Muscle of arm (tissue), 12 donors: Measurements from ENCODE around the gene RAI14. TPM values are rescaled to one million over a fixed set of nuclear protein-coding genes. Genes with fewer than 3 reads are reported as not detected.

ENCODE experiments used
- DNase-seq: peaks from one replicate; pipeline ENCODE4 v3.0.0-alpha.2; 2013
- polyA plus RNA-seq, 12 donors: library from polyadenylated mRNA; unstranded; fragments of 120-200 nt; gene quantifications; one replicate each; pipeline ENCODE4 v1.2.1, GENCODE V29; 2013; ENCODE audit not compliant: insufficient read length in 12 of 12

RAI14 gene
- polyA plus RNA-seq, 12 donors = 12.9 to 63.0 (median 27.0) TPM; not detected in 1

DNA sequence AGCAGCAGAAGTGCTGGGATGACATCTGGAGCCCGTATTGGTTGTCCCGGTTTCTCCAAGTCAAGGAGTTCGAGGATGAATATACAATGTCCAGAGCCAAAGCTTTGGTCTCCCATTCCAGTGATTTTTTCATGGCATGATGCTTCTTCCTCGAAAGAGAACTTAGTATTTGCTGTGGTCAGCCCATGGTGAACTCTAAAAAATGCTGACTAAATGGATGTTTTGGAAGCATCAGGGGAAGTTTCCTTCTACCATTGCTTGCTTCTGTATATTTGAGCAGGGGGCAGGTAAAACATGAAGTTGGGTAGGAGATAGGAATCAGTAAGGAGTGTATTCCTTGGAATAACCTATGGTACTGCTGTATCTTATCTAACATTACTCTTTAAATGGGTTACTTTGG, 191.4 kb downstream of the RAI14 start:
- no peak for DNase-seq

DNA sequence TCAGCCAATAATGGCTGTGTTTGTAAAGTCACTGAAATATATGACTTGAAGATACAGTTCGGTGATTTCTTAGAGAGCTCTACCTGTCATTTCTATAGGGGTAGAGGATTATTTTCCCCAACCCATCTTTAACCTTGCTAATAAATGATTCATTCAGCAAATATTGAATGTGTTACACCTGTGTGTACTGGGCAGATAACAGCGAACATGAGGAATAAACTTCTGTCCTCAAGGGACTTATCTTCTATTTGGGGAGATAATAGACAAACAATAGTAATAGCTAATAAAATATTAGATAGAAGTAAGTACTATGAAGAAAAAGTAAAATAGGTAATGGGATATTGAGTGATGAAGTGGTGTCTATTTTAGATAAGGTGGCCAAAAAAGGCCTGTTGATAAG, 192.1 kb downstream of the RAI14 start:
- DNase-seq = no peak

DNA sequence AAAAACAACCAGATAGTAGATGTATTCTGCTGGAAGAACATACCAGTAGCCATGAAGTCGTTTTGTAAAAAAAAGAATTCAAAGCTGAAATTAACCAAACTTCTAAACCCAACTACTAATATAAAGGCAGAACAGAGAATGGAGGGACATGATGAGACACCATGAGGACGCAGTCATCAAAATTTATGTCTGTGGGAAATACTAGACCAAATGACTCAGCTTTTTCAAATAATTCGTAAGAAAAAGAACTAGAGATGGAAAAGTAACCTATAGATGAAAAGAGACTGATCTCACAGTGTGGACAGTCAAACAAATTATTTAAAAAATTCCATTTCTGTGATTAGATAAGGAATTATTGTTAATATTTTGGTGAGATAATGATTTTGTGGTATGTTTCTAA, 193.1 kb downstream of the RAI14 start:
- no peak for DNase-seq

DNA sequence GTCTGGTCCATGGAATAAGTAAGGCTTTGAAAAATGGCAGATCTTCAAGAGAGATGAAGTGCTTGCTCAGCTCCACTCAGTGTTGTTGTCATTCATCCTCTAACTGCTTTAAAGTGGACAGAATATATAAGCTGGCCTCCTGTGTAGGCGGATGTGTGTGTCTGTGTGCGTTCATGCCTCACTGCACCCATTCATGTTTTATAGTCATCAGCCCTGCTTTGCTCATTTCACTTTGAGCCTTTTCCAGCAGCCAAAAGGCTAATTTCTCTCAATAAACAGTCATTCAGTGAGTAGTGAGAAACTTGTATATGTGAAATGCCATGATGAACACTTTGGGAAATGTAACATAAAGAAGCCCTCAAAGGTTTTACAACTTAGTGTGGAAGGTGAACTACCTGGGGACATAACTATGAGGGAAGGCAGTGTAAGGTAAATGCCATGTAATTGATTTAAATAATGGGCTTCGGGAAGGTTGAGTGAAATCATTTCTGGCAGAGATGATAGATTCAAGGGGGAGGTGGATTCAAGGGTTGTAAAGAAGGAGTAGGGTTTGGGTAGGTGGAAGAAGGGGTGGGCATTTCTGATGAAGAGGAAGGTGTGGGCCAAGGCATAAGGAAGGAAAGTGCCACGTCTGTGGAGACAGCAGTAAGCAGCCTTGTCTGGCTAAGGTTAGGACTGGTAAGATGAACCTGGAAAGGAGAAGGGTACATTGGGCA, 198.5 kb downstream of the RAI14 start:
- DNase-seq = no peak

DNA sequence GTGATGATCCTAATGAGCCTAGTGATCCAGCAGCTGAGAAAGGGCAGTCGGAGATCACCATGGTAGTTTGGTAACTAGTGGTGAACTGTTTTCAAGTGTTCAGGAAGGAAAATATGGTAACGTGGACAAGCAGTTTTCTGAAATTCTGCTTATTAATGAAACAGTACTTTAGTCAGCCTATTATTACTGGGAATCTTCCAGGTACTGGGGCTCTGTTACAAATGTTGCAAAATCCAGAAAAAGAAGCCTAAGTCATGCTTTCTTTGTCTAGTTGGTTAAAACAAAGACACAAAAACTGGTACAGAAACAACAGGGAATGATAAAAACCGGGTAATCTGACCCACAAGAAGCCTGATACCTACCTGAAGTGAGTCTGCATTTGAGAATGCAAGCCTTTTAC, 201.0 kb downstream of the RAI14 start:
- DNase-seq = no peak

DNA sequence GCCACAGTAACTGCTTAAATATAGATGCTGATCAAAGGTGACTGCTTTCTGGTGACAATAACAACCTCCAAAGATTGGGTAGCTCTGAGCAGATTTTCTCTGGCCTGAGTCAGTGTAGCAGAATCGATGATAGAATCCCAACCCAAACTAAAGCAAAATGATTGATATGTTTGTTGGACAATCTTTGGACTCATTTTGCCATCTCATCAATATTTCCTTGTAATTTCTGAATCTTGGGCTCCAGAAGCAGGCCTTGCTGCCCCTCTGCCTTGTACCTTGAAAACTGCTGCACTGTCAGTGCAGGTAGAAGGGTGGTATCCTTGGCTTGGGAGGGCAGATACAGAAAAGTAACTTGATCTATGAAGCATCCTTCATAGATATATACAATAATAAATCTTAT, 201.8 kb downstream of the RAI14 start:
- DNase-seq = no peak

DNA sequence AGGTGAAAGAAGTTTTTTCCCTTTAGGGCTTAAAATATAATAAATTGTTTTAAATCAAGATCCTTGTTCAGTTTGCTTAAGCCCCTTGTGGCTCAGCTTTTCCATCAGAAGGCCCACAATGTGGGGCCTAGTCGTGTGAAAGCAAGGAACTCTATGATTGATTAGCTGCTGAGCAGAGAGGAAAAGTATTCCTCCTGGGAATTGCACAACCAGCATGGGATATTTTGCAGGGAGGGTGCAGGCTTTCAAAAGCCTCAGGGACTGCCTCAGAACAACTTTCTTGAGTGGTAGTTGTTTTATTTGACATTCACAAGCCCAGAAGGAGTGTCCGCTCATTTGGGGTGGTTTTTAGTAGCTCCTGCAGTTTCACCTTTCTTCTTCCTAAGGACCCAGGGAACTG, 202.7 kb downstream of the RAI14 start:
- DNase-seq = no peak

DNA sequence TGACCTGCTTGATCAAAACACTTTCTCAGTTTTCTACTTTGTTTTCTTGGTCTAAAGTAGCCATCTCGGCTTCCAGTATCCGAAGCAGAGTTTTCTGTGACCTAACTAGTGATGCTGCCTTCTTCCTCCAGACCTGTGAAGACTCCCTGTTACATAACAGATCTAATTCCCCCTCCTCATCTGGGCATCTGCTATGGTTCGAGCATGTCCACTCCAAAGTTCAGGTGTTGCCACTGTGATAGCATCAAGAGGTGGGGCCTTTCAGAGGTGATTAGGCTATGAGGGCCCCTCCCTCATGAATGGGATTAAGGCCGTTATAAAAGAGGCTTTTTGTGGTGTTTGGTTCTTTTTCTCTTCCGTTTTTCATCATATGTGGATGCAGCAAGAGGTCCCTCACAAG, 203.1 kb downstream of the RAI14 start:
- DNase-seq = no peak

DNA sequence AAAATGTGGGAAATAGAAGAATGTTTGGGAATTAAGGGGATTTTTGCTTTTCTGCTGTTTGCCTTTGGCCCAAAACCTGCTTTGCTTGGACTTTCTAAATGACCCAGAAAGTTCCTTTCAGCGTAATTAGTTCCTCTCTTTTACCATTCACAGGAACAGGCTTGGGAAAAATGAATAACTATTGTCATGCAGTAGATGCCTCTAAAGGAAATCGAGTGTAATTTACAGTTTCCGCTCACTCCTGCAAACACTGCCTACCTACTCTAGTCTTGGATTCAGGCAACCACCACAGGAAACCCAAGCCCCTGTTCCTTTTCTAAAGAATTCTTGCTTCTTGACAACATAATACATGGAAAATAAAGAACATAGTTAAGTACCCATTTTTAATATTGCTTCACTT, 207.8 kb downstream of the RAI14 start:
- DNase-seq = no peak

DNA sequence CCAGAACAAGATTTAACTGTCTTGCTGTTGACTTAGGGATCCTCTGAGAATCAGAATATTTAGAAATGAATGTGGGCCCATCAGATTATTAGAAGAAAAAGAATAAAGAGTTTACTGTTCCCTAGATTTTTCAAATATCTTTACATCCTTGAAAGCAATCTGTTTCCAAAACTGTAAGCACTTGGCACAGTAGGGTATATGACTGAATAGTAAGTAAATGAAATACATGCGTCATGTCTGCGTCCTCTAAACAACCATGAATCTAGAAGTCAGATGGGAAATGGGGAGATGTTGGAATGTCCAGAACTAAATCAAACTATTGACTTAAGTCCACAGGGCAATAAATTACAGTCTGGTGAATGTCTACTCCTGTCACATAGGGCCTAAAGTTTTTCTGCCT, 209.0 kb downstream of the RAI14 start:
- no peak for DNase-seq

DNA sequence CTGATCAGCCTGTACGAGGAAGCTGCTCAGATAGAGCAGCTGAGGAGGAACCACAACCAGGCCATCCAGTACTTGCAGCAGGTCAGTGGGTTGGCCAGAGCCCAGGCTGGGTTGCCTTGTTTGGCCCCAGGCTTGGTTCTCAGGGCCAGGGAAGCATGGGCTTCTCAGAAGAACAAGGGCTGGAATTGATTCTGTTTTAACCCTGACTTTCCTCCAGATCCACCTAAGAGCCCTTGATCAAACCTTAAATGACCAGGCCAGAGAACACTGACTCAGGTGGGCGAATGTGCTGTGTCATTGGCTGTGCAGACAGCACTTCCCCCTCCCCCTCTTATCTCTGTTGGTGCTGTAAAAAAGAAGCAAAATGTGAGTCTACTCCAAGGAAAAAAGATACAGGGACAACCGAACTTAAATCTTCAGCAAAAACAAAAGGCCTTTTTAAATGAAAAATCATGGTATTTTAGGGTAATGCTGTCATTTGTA, 210.9 kb downstream of the RAI14 start:
- no peak for DNase-seq

DNA sequence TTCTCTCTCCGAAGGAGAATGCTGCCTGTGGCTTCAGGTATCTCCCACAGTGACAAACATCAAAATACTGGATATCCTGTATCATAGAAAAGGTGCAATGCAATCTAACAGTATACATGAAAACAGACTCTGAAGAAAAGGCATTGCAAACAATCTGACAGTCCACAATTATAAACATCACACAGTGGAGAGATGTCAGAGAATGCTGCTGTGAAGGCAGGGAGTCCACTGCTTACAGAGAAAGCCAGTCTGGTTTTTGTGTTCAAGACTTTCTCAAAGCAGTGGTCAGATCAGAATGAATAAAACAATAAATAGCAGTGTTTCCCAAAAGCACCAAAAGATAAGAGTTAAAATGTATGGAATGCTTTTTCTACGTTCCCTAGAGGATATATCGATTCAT, 211.5 kb downstream of the RAI14 start:
- DNase-seq = no peak

DNA sequence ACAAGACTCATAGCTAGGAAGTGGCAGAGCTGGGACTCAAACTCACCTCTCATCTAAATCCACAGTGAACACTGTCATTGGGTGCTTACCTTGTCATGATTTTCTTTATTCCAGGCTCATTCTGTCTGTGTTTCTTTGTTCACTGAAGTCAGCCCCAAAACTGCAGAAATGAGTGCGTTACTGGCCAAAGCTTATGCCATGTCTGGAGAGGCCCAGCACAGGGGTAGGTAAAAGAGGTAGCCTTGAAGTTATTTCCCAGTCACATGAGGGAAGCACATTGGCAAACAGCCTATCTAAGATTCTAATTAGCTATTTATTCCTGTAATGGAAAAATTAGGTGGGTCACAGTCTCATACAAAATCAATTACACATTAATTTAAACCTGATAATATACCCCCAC, 212.7 kb downstream of the RAI14 start:
- no peak for DNase-seq

DNA sequence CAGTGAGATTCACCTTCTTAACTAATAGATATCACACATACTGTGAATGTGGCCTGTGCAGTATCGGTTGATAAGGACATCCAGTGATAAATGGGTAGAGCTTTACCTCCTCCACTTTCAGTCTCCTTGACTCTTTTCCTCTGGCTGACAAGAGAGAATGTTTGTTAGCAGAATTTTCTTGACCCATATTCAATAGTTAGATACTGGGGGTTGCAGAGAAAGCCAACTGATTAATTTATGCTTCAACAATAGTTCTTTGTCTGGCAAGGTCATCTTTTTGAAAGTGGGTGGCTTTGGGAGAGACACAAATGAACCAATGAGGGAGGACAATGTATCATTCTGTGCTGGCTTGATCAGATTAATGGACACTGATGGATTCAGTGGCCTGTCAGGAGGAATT, 213.1 kb downstream of the RAI14 start:
- no peak for DNase-seq

DNA sequence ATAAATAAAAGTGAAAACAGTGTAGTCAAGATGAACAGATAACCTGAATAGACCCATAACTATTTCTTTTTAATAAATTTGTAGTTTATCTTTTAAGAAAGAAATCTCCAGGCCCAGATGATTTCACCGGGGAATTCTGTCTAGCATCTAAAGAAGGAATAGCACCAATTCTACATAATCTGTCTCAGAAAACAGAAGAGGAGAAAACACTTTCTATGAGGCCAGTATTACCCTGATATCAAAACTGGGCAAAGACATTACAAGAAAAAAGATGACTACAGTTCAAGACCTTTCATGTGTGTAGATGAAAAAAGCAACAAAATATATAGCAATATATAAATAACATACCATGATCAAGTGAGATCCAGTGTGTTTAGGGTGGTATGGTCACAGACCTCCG, 214.3 kb downstream of the RAI14 start:
- no peak for DNase-seq

DNA sequence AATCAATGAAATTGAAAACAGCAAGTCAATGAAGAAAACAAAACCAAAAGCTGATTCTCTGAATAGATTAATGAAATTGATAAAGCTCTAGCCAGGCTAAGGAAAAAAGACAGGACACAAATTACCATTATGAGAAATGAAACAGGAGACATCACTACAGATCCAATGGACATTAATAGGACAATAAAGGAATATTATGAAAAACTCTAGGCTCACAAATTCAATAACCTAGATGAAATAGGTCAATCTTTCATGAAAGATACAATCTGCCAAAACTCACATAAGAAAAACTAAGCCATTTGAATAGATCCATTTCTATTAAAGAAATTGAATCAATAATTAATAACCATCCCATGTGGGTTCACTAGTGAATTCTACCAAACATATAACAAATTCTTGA, 220.1 kb downstream of the RAI14 start:
- DNase-seq = no peak

DNA sequence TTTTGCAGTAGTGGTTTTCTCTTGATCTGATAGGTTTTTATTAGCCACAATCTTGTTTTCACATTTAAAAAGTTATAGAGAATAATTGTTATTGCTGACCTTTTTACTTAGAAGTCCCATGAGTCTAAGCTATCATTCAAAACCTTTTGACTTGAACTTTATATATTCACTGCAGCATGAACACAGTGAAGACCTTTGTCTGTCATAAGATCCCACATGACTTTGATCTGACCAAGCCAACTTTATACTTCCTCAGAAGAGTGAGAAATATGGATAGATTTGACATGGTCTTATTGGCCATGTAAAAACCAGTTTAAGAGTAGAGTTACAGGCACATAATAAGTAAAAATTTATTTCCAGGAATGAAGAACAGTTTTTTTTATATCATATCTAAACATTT, 225.1 kb downstream of the RAI14 start:
- DNase-seq = no peak

Other genes with a start within 250 kb of the RAI14 start
- 1 to 10 TPM in 1 of 12 donors, under 1 TPM in 9, not detected in 2; 0.13 to 1.9 (median 0.24) TPM for gene TTC23L, start 182.8 kb downstream of the RAI14 start, polyA plus RNA-seq